IMR-90 (cell line): Measurements from ENCODE around the gene B3GALT6. TPM values are rescaled to one million over a fixed set of nuclear protein-coding genes. Genes with fewer than 3 reads are reported as not detected.
A peak's percentile ranks its signal among the peaks of the same experiment; 100 is the strongest.

ENCODE experiments used
- ATAC-seq: fragments of 200-7000 bp; cut with Tn5 transposase; 2 replicates; pipeline ENCODE4 v1.9.1; 2020; ENCODE audit warnings: low read depth, mild to moderate bottlenecking, moderate library complexity
- BruUV-seq: library from RNA; stranded (reverse); fragments of 400-500 nt; replicated peaks from 2 replicates; lab custom pipeline; 2021; lab: Mats Ljungman, UMichigan
- CTCF ChIA-PET: fragments of 300-600 bp; formaldehyde crosslinking; extraction: SDS; loops from one replicate; lab custom pipeline; 2021; ENCODE audit warnings: antibody characterized with exemption; lab: Yijun Ruan, JAX
- POLR2A ChIA-PET: fragments of 300-600 bp; sonication (Branson Sonifier 250); formaldehyde crosslinking; loops from one replicate; lab custom pipeline; 2022; ENCODE audit warnings: antibody characterized with exemption; ENCODE audit not compliant: unreplicated experiment; lab: Charles Lee
- DNase-seq: peaks from one replicate; pipeline ENCODE4 v3.0.0; 2013
- H2AFZ ChIP-seq: replicated peaks from 2 replicates; pipeline ENCODE3; 2013; ENCODE audit warnings: low read length, mild to moderate bottlenecking; ENCODE audit not compliant: poor library complexity
- H2AK5ac ChIP-seq: 2 replicates; pipeline ENCODE4 v1.6.1; 2013; ENCODE audit warnings: low read depth, low read length, inconsistent platforms
- H2AK9ac ChIP-seq: replicated peaks from 2 replicates; pipeline ENCODE3; 2013; ENCODE audit warnings: mild to moderate bottlenecking, low read depth, low read length, moderate library complexity; ENCODE audit not compliant: poor library complexity
- H2BK120ac ChIP-seq: 2 replicates; pipeline ENCODE4 v1.6.1; 2013; ENCODE audit warnings: low read depth, low read length, inconsistent platforms
- H2BK15ac ChIP-seq: 3 replicates; pipeline ENCODE4 v1.6.1; 2013; ENCODE audit warnings: low read depth, low read length, inconsistent platforms
- H2BK20ac ChIP-seq: 2 replicates; pipeline ENCODE4 v1.6.1; 2013; ENCODE audit warnings: low read depth, mild to moderate bottlenecking, inconsistent platforms, low read length, moderate library complexity
- H2BK5ac ChIP-seq: 2 replicates; pipeline ENCODE4 v1.6.1; 2013; ENCODE audit warnings: mild to moderate bottlenecking, low read depth, low read length, inconsistent platforms; ENCODE audit not compliant: poor library complexity, severe bottlenecking
- H3K14ac ChIP-seq: replicated peaks from 2 replicates; pipeline ENCODE4 v1.6.1; 2013; ENCODE audit warnings: low read depth, low read length, inconsistent platforms
- H3K18ac ChIP-seq: 2 replicates; pipeline ENCODE4 v1.6.1; 2013; ENCODE audit warnings: low read depth, low read length, control low read depth
- H3K23ac ChIP-seq: 2 replicates; pipeline ENCODE4 v1.6.1; 2013; ENCODE audit warnings: low read depth, low read length, inconsistent platforms
- H3K27ac ChIP-seq: 2 replicates; pipeline ENCODE4 v1.5.1; 2013; ENCODE audit warnings: mild to moderate bottlenecking, control low read depth, low read length; ENCODE audit not compliant: insufficient read depth
- H3K27me3 ChIP-seq: 2 replicates; pipeline ENCODE4 v1.6.1; 2013; ENCODE audit warnings: low read length; ENCODE audit not compliant: control insufficient read depth, insufficient read depth
- H3K36me3 ChIP-seq: 2 replicates; pipeline ENCODE4 v1.6.1; 2013; ENCODE audit warnings: low read length, mixed read lengths; ENCODE audit not compliant: control insufficient read depth, insufficient read depth
- H3K4ac ChIP-seq: 2 replicates; pipeline ENCODE4 v1.6.1; 2013; ENCODE audit warnings: low read depth, low read length, inconsistent platforms
- H3K4me1 ChIP-seq: 2 replicates; pipeline ENCODE4 v1.6.1; 2013; ENCODE audit warnings: low read length, mixed read lengths; ENCODE audit not compliant: control insufficient read depth, insufficient read depth
- H3K4me2 ChIP-seq: 2 replicates; pipeline ENCODE4 v1.6.1; 2013; ENCODE audit warnings: low read depth, mild to moderate bottlenecking, control low read depth, low read length, moderate library complexity
- H3K4me3 ChIP-seq: 2 replicates; pipeline ENCODE4 v1.5.1; 2013; ENCODE audit warnings: low read depth, mild to moderate bottlenecking, control low read depth, low read length, moderate library complexity; ENCODE audit not compliant: insufficient read depth
- H3K56ac ChIP-seq: 2 replicates; pipeline ENCODE4 v1.6.1; 2013; ENCODE audit warnings: low read length, inconsistent platforms; ENCODE audit not compliant: insufficient read depth; ENCODE audit errors: extremely low read depth
- H3K79me1 ChIP-seq, 2 experiments: 2 replicates each; pipeline ENCODE4 v1.6.1; 2013; ENCODE audit warnings: low read length in 2 of 2, inconsistent platforms in 1 of 2, low read depth in 1 of 2
- H3K9ac ChIP-seq: 2 replicates; pipeline ENCODE4 v1.6.1; 2013; ENCODE audit warnings: low read depth, low read length, control low read depth
- H3K9me1 ChIP-seq: 2 replicates; pipeline ENCODE4 v1.6.1; 2013; ENCODE audit warnings: low read length, inconsistent platforms; ENCODE audit not compliant: insufficient read depth
- H3K9me3 ChIP-seq: 2 replicates; pipeline ENCODE4 v1.6.1; 2013; ENCODE audit warnings: low read length; ENCODE audit not compliant: control insufficient read depth, insufficient read depth
- H4K20me1 ChIP-seq: 2 replicates; pipeline ENCODE4 v1.6.1; 2013; ENCODE audit warnings: low read length, inconsistent platforms; ENCODE audit not compliant: insufficient read depth
- H4K5ac ChIP-seq: 2 replicates; pipeline ENCODE4 v1.6.1; 2013; ENCODE audit warnings: mild to moderate bottlenecking, low read depth, low read length, control low read depth
- H4K8ac ChIP-seq, 2 experiments: 2 replicates each; pipeline ENCODE4 v1.6.1; 2013; ENCODE audit warnings: low read depth in 2 of 2, low read length in 2 of 2, control low read depth in 1 of 2, inconsistent platforms in 1 of 2
- H4K91ac ChIP-seq: 2 replicates; pipeline ENCODE4 v1.6.1; 2013; ENCODE audit warnings: low read depth, low read length, inconsistent platforms; ENCODE audit not compliant: insufficient read depth
- BHLHE40 ChIP-seq: fragments of 150-350 bp; IDR thresholded peaks from 2 replicates; pipeline ENCODE4 v1.6.1; 2016; ENCODE audit warnings: mild to moderate bottlenecking, low read depth, low read length
- MAZ ChIP-seq: IDR thresholded peaks from 2 replicates; pipeline ENCODE4 v1.6.1; 2012; ENCODE audit warnings: low read depth, mild to moderate bottlenecking, low read length, improper control_type of control experiment, moderate library complexity, borderline replicate concordance
- MXI1 ChIP-seq: IDR thresholded peaks from 2 replicates; pipeline ENCODE4 v1.6.1; 2012; ENCODE audit warnings: low read depth, mild to moderate bottlenecking, low read length, moderate library complexity, borderline replicate concordance
- POLR2A ChIP-seq: IDR thresholded peaks from 2 replicates; pipeline ENCODE4 v1.6.1; 2012; ENCODE audit warnings: mild to moderate bottlenecking, low read depth, low read length
- RCOR1 ChIP-seq: IDR thresholded peaks from 2 replicates; pipeline ENCODE4 v1.6.1; 2012; ENCODE audit warnings: mild to moderate bottlenecking, low read length, improper control_type of control experiment; ENCODE audit not compliant: insufficient replicate concordance
- WGBS, 2 experiments: methylation state at CpG; one replicate each; pipeline versions ENCODE4 v1.1.5 to v1.1.7; 2013; ENCODE audit warnings: missing lambda C conversion rate in 2 of 2; ENCODE audit not compliant: insufficient read length in 1 of 2; ENCODE audit errors: extremely low coverage in 2 of 2; 5-methylcytosine and 5-hydroxymethylcytosine counted together
- dilution Hi-C: fragments of 300-500 bp; cut with HindIII; formaldehyde crosslinking; loops from one replicate; pipeline ENCODE4 v1.14.3; 2018; ENCODE audit warnings: low sequenced_read_pairs; ENCODE audit not compliant: unreplicated experiment
- in situ Hi-C: fragments of 300-500 bp; cut with MboI; formaldehyde crosslinking; loops from 3 replicates; pipeline ENCODE4 v1.14.3; 2019; ENCODE audit warnings: low sequenced_read_pairs, inconsistent platforms, mixed read lengths
- intact Hi-C: fragments of 100-400 bp; cut with micrococcal nuclease; formaldehyde crosslinking; loops from 2 replicates; pipeline ENCODE4 v1.10.0; 2022
- polyA plus RNA-seq, 3 experiments: library from polyadenylated mRNA; depleted of rRNA; stranded (reverse); fragments of >200 nt; gene quantifications; 2 replicates each; pipeline ENCODE4 v1.2.3, GENCODE V29; 2012; ENCODE audit warnings: low replicate concordance in 1 of 3
- total RNA-seq: library from RNA; depleted of rRNA; stranded (reverse); fragments of >200 nt; gene quantifications from 2 replicates; pipeline ENCODE4 v1.2.3, GENCODE V29; 2012
- TF ChIP-seq, protein P1 (sequence below): fragments of 150-350 bp; IDR thresholded peaks from 2 replicates; pipeline ENCODE4 v1.6.1; 2017; ENCODE audit warnings: mild to moderate bottlenecking, antibody characterized with exemption, low read length, low read depth

The B3GALT6 gene
- total and polyA plus RNA-seq, 2 of the 4 experiments (the other 2 are of a cell fraction): 12.2 to 23.0 TPM

DNA sequence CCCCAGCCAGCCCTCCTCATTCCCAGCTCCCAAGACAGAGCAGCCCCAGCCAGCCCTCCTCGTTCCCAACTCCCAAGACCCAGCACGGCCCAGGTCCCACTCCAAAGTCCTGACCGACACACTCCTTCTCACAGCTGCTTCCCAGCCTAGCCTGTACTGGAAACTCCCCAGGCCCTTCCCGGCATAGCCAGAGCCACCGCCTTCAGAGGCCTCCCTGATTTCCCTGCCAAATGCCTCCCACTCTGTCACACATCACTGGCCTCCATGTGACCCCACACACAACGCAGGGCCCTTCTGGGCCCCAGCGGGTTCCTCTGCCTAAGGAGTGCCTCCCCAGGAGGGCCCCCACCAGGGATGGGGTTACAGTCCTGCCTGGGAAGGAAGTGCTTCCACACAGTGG, 38.8 kb downstream of the B3GALT6 start:
- peak overlapping the region; percentile 91 for H2BK5ac ChIP-seq
- DNase-seq (peak; percentile 69), ATAC-seq (no peak)
- ChIA-PET CTCF (no interaction called here), POLR2A (no interaction called here)
- H3K79me1 ChIP-seq: peaks cover 13 to 59% of the 10 kb centered on the region in 2 experiments
- H2BK120ac ChIP-seq: peak overlapping the region; percentile 74; the same call in 1 of the 2 replicates
- H4K91ac ChIP-seq: peak overlapping the region; percentile 79
- H3K14ac ChIP-seq: peak overlapping the region; percentile 86
- H3K23ac ChIP-seq: peak overlapping the region; percentile 94
- no peak overlapping the region for H2BK20ac ChIP-seq
- peak overlapping the region; percentile 3; the same call in 1 of the 2 replicates for H3K4me3 ChIP-seq
- no peak overlapping the region; the same call in 1 of the 2 replicates for H3K56ac ChIP-seq
- peak overlapping the region; percentile 92 for H2AK9ac ChIP-seq
- no peaks in the 10 kb centered on the region for H3K9me3 ChIP-seq
- H2AFZ ChIP-seq: no peak overlapping the region
- H3K27me3 ChIP-seq: no peaks in the 10 kb centered on the region
- intact Hi-C loops (no loop called here), dilution Hi-C loops (no loop called here), in situ Hi-C loops (no loop called here)
- H3K36me3 ChIP-seq: peaks cover 41% of the 10 kb centered on the region
- peaks cover 25% of the 10 kb centered on the region for H4K20me1 ChIP-seq
- H3K4me1 ChIP-seq: peaks cover 37% of the 10 kb centered on the region
- H2BK15ac ChIP-seq: no peak overlapping the region
- H3K9me1 ChIP-seq: peaks cover 36% of the 10 kb centered on the region
- H3K27ac ChIP-seq: peak overlapping the region; percentile 79
- 78% methylated on average over 3 of the region's 7 CpGs; no CpG with 5 or more reads in 1 of the 2 experiments for WGBS, 2 experiments
- peak overlapping the region; percentile 20 for H3K9ac ChIP-seq
- BruUV-seq: no TSS peak
- peak overlapping the region; percentile 71 for H3K4me2 ChIP-seq
- peak overlapping the region; percentile 82 for H3K4ac ChIP-seq
- peak overlapping the region; percentile 34 to 74; a peak in 3 of 4 replicates for H4K8ac ChIP-seq
- H3K18ac ChIP-seq: peak overlapping the region; percentile 48
- H2AK5ac ChIP-seq: peak overlapping the region; percentile 98
- TF ChIP-seq BHLHE40 (no peak), POLR2A (0 out of 2 replicates have a peak, but pooled peaks have one; percentile 37), RCOR1 (no peak), MAZ (no peak), MXI1 (no peak)
- TF ChIP-seq, protein P1, sequence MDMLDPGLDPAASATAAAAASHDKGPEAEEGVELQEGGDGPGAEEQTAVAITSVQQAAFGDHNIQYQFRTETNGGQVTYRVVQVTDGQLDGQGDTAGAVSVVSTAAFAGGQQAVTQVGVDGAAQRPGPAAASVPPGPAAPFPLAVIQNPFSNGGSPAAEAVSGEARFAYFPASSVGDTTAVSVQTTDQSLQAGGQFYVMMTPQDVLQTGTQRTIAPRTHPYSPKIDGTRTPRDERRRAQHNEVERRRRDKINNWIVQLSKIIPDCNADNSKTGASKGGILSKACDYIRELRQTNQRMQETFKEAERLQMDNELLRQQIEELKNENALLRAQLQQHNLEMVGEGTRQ: peak; percentile 77
- peak overlapping the region; percentile 69 for H4K5ac ChIP-seq
